Gastrocnemius medialis (tissue), 4 donors: ENCODE measurements around the gene MMP24.

Experiments used
- CTCF ChIP-seq, 5 experiments: fragments of 450-650 bp in 3 of 5; fragments of 200-600 bp in 2 of 5; sonication (generic) in 2 of 5; IDR thresholded peaks in 4 of 5; conservative IDR thresholded peaks in 1 of 5; 1 replicate in 4 of 5; 2 replicates in 1 of 5; pipeline ENCODE4 v1.5.1; 2016 to 2019; ENCODE audit warnings: antibody characterized with exemption in 5 of 5, mild to moderate bottlenecking in 3 of 5, moderate library complexity in 3 of 5
- POLR2A ChIP-seq, 2 donors: fragments of 450-650 bp; IDR thresholded peaks; one replicate each; pipeline ENCODE4 v1.6.1; 2017; ENCODE audit warnings: antibody characterized with exemption in 2 of 2, mild to moderate bottlenecking in 2 of 2, moderate library complexity in 2 of 2

GRCh38 chr20:35302421-35303335, 76.2 kb downstream of the MMP24 start:
- TF ChIP-seq CTCF (IDR thresholded peaks at IDR 0.05 in 4 of 5, conservative IDR thresholded peaks at IDR 0.05 in 1 of 5) (no peak), POLR2A (IDR thresholded peaks at IDR 0.05) (no peak)
